Cardiac fibroblast (primary cell): ENCODE data around the gene FAF1.

Source experiments
- DNase-seq, 2 donors: peaks; one replicate each; pipeline versions ENCODE4 v3.0.0 to v3.0.0-alpha.2; 2010; ENCODE audit warnings: low read depth in 2 of 2
- H3K4me3 ChIP-seq, 2 donors: replicated peaks in 1 of 2; 1 replicate in 1 of 2; 2 replicates in 1 of 2; pipeline ENCODE4 v1.5.1; 2011; ENCODE audit warnings: low read depth in 2 of 2, low read length in 2 of 2, mild to moderate bottlenecking in 2 of 2, moderate library complexity in 1 of 2
- CTCF ChIP-seq: IDR thresholded peaks from one replicate; pipeline ENCODE4 v1.5.1; 2011; ENCODE audit warnings: low read depth, mild to moderate bottlenecking, low read length, inconsistent platforms

FAF1 gene

GRCh38 chr1:50974618-50974935, 14.5 kb upstream of the FAF1 start:
- no peak for DNase-seq
- H3K4me3 ChIP-seq, result no peak overlapping the region
- no peak for TF ChIP-seq CTCF

GRCh38 chr1:50973875-50974617, 14.0 kb upstream of the FAF1 start:
- DNase-seq, result no peak
- no peak for TF ChIP-seq CTCF
- H3K4me3 ChIP-seq, result no peak overlapping the region

- no peak for TF ChIP-seq CTCF
- no peak overlapping the region for H3K4me3 ChIP-seq
- DNase-seq, result no peak
Observed at GRCh38 chr1:50973255-50973654, 13.2 kb upstream of the FAF1 start.

- no peak for TF ChIP-seq CTCF
- no peak overlapping the region for H3K4me3 ChIP-seq
- DNase-seq, result peak in 1 of 2 donors; percentile 36
Observed at GRCh38 chr1:50972766-50973165, 12.7 kb upstream of the FAF1 start.

- TF ChIP-seq CTCF, result no peak
- H3K4me3 ChIP-seq, result peak overlapping the region in 1 of 2 donors; percentile 91
- DNase-seq, result peak in 1 of 2 donors; percentile 49
Observed at GRCh38 chr1:50971748-50972305, 11.8 kb upstream of the FAF1 start.

- H3K4me3 ChIP-seq, result peak overlapping the region; percentile 91 to 96
- peak in 1 of 2 donors; percentile 50 for DNase-seq
- no peak for TF ChIP-seq CTCF
Observed at GRCh38 chr1:50970931-50971582, 11.0 kb upstream of the FAF1 start.
